ENCODE results near the gene NOD1.

DNA sequence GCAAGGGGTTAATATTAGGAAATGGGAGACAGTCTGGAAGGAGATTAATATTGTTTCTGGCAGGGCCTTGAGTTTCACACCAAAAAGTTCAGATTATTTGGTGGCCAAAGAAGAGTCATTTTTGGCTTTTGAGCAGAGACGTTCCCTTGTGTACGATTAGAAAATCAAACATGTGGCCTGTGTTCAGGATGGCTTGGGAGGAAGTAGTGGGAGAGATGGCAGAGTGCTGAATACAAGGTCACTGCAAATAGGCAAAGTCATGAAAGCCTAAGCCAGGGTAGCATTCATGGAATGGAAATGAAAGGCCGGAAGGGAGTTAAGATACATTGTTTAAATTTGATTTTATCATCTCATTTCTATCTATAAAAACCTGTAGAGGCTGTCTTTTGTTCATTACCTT lies 35.6 kb upstream of the NOD1 start:
- TF ChIP-seq CBX5 (IDR thresholded peaks at IDR 0.05; ENCODE audit: low read depth, low read length), result no peak
- no peak for TF ChIP-seq EZH2 (IDR thresholded peaks at IDR 0.05; ENCODE audit: low read depth, low read length, severe bottlenecking)
- TF ChIP-seq, protein P1, sequence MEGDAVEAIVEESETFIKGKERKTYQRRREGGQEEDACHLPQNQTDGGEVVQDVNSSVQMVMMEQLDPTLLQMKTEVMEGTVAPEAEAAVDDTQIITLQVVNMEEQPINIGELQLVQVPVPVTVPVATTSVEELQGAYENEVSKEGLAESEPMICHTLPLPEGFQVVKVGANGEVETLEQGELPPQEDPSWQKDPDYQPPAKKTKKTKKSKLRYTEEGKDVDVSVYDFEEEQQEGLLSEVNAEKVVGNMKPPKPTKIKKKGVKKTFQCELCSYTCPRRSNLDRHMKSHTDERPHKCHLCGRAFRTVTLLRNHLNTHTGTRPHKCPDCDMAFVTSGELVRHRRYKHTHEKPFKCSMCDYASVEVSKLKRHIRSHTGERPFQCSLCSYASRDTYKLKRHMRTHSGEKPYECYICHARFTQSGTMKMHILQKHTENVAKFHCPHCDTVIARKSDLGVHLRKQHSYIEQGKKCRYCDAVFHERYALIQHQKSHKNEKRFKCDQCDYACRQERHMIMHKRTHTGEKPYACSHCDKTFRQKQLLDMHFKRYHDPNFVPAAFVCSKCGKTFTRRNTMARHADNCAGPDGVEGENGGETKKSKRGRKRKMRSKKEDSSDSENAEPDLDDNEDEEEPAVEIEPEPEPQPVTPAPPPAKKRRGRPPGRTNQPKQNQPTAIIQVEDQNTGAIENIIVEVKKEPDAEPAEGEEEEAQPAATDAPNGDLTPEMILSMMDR (IDR thresholded peaks at IDR 0.05; ENCODE audit: control extremely low read depth in 1 of 3, insufficient read depth in 1 of 3, low read depth in 1 of 3, low read length in 3 of 3), result no peak
- TF ChIP-seq YY1 (IDR thresholded peaks at IDR 0.05; ENCODE audit: low read depth, low read length), result no peak

Data from H1 (cell line).